Measurements from ENCODE around the gene CT45A10.
"Not testable (repeated sequence)": the region's sequence is repeated elsewhere in the genome, so short reads cannot be mapped to it uniquely, and the experiment has no call there.

The CT45A10 gene

GRCh38 chrX:135888230-135888629 is 5.0 kb downstream of the CT45A10 start:
- not testable (repeated sequence) for H3K9me3 ChIP-seq (ENCODE audit: control insufficient read depth in 5 of 5, low read length in 5 of 5); H3K4me3 ChIP-seq (ENCODE audit: low read depth in 1 of 5, low read length in 5 of 5); H3K9ac ChIP-seq (ENCODE audit: low read length in 5 of 5); H3K4me1 ChIP-seq (ENCODE audit: control insufficient read depth in 5 of 5, insufficient read depth in 5 of 5, low read length in 5 of 5); H3K27me3 ChIP-seq (ENCODE audit: control insufficient read depth in 5 of 5, insufficient read depth in 4 of 5, low read length in 5 of 5); H3K27ac ChIP-seq (ENCODE audit: low read depth, low read length); H3K36me3 ChIP-seq (ENCODE audit: control insufficient read depth in 5 of 5, insufficient read depth in 5 of 5, low read length in 5 of 5)

- not testable (repeated sequence) for H3K27ac ChIP-seq (ENCODE audit: low read depth, low read length); H3K27me3 ChIP-seq (ENCODE audit: control insufficient read depth in 5 of 5, insufficient read depth in 4 of 5, low read length in 5 of 5); H3K4me3 ChIP-seq (ENCODE audit: low read depth in 1 of 5, low read length in 5 of 5); H3K4me1 ChIP-seq (ENCODE audit: control insufficient read depth in 5 of 5, insufficient read depth in 5 of 5, low read length in 5 of 5); H3K9ac ChIP-seq (ENCODE audit: low read length in 5 of 5); H3K9me3 ChIP-seq (ENCODE audit: control insufficient read depth in 5 of 5, low read length in 5 of 5); H3K36me3 ChIP-seq (ENCODE audit: control insufficient read depth in 5 of 5, insufficient read depth in 5 of 5, low read length in 5 of 5)
These were observed 10.5 kb downstream of the CT45A10 start for GRCh38 chrX:135882741-135883140.

DNA sequence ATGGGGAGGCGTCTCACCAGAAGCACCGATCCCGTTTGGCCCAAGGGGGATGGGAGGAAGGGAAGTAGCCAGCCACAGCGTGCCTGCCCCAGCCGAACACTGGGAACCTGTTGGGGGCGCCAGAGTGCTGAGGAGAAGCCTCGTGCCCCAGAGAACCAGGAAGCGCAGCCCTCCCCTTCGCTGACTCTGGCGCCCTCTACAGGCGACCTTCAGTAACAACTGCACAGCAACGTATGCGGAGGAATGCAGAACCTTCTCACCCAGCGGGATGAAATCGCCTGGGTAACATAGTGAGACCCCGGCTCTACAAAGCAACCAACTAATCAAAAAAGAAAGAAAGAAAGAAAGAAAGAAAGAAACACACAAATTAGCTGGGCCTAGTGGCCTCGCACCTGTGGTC is 21.5 kb downstream of the CT45A10 start, which contains the start of gene CT45A9:
Gene CT45A9, minus strand, starts transcription at position 101 of the 400 bp plus-strand sequence. CDS start 3,751 bp downstream, outside the sequence.
- H3K9ac ChIP-seq (ENCODE audit: low read length in 5 of 5); H3K4me3 ChIP-seq (ENCODE audit: low read depth in 1 of 5, low read length in 5 of 5); H3K9me3 ChIP-seq (ENCODE audit: control insufficient read depth in 5 of 5, low read length in 5 of 5); H3K27me3 ChIP-seq (ENCODE audit: control insufficient read depth in 5 of 5, insufficient read depth in 4 of 5, low read length in 5 of 5); H3K36me3 ChIP-seq (ENCODE audit: control insufficient read depth in 5 of 5, insufficient read depth in 5 of 5, low read length in 5 of 5); H3K27ac ChIP-seq (ENCODE audit: low read depth, low read length); H3K4me1 ChIP-seq (ENCODE audit: control insufficient read depth in 5 of 5, insufficient read depth in 5 of 5, low read length in 5 of 5): not testable (repeated sequence)

DNA sequence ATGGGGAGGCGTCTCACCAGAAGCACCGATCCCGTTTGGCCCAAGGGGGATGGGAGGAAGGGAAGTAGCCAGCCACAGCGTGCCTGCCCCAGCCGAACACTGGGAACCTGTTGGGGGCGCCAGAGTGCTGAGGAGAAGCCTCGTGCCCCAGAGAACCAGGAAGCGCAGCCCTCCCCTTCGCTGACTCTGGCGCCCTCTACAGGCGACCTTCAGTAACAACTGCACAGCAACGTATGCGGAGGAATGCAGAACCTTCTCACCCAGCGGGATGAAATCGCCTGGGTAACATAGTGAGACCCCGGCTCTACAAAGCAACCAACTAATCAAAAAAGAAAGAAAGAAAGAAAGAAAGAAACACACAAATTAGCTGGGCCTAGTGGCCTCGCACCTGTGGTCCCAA is 38.8 kb downstream of the CT45A10 start, which contains the start of gene CT45A8:
Gene CT45A8, minus strand, starts transcription at position 101 of the 400 bp plus-strand sequence. CDS start 3,755 bp downstream, outside the sequence.
- H3K27me3 ChIP-seq (ENCODE audit: control insufficient read depth in 5 of 5, insufficient read depth in 4 of 5, low read length in 5 of 5); H3K4me3 ChIP-seq (ENCODE audit: low read depth in 1 of 5, low read length in 5 of 5); H3K36me3 ChIP-seq (ENCODE audit: control insufficient read depth in 5 of 5, insufficient read depth in 5 of 5, low read length in 5 of 5); H3K4me1 ChIP-seq (ENCODE audit: control insufficient read depth in 5 of 5, insufficient read depth in 5 of 5, low read length in 5 of 5); H3K9ac ChIP-seq (ENCODE audit: low read length in 5 of 5); H3K27ac ChIP-seq (ENCODE audit: low read depth, low read length); H3K9me3 ChIP-seq (ENCODE audit: control insufficient read depth in 5 of 5, low read length in 5 of 5): not testable (repeated sequence)

GRCh38 chrX:135837180-135837579 is 56.1 kb downstream of the CT45A10 start, which contains the start of gene CT45A7:
CT45A7 (minus strand) TSS chrX:135837280; CDS start chrX:135833533, 3,747 bp downstream.
- H3K4me1 ChIP-seq (ENCODE audit: control insufficient read depth in 5 of 5, insufficient read depth in 5 of 5, low read length in 5 of 5); H3K9ac ChIP-seq (ENCODE audit: low read length in 5 of 5); H3K9me3 ChIP-seq (ENCODE audit: control insufficient read depth in 5 of 5, low read length in 5 of 5); H3K27ac ChIP-seq (ENCODE audit: low read depth, low read length); H3K4me3 ChIP-seq (ENCODE audit: low read depth in 1 of 5, low read length in 5 of 5); H3K27me3 ChIP-seq (ENCODE audit: control insufficient read depth in 5 of 5, insufficient read depth in 4 of 5, low read length in 5 of 5); H3K36me3 ChIP-seq (ENCODE audit: control insufficient read depth in 5 of 5, insufficient read depth in 5 of 5, low read length in 5 of 5): not testable (repeated sequence)
